ENCODE data around the gene ADGRE2. TPM values are rescaled to one million over a fixed set of nuclear protein-coding genes. Genes with fewer than 3 reads are reported as not detected.

ADGRE2 gene
- total and polyA plus RNA-seq, 2 experiments from 2014 or later: 2.4 TPM

- peaks cover 19% of the 10 kb centered on the region for H3K4me1 Mint-ChIP-seq
- H3K4me3 Mint-ChIP-seq: no peak overlapping the region; the same call in 2 of the 3 replicates
- ATAC-seq: no peak
- no peaks in the 10 kb centered on the region for H3K36me3 Mint-ChIP-seq (ENCODE audit: low read depth)
- Histone ChIP-seq H4K20me1 (replicated peaks; ENCODE audit: insufficient read depth) (no peaks in the 10 kb centered on the region), H3F3A (replicated peaks; ENCODE audit: low read depth) (no peaks in the 10 kb centered on the region), H3K4me2 (no peak overlapping the region), H3K4me1 (ENCODE audit: insufficient read depth) (no peaks in the 10 kb centered on the region; the same call in 1 of the 2 replicates), H2AFZ (no peak overlapping the region), H3K79me2 (replicated peaks; ENCODE audit: insufficient read depth) (no peaks in the 10 kb centered on the region), H3K27ac (ENCODE audit: low read depth) (no peak overlapping the region), H3K27me3 (ENCODE audit: insufficient read depth) (peaks cover 3% of the 10 kb centered on the region; the same call in 1 of the 2 replicates), H3K9me2 (ENCODE audit: insufficient read depth) (no peaks in the 10 kb centered on the region), H3K4me3 (no peak overlapping the region), H3K36me3 (ENCODE audit: insufficient read depth) (no peaks in the 10 kb centered on the region)
- H3K27ac Mint-ChIP-seq: no peak overlapping the region
- H3K9me3 Mint-ChIP-seq: no peaks in the 10 kb centered on the region
- no peak for DNase-seq (ENCODE audit: low spot score)
- peaks cover 10% of the 10 kb centered on the region for H3K27me3 Mint-ChIP-seq (ENCODE audit: insufficient read depth, low read depth, poor library complexity)
- TF ChIP-seq JUNB (IDR thresholded peaks at IDR 0.05; ENCODE audit: unreplicated experiment) (no peak), EZH2phosphoT487 (IDR thresholded peaks at IDR 0.05; ENCODE audit: unreplicated experiment) (no peak), ZNF114 (CRISPR knock-in tag; IDR thresholded peaks at IDR 0.05) (no peak), ZNF331 (CRISPR knock-in tag; IDR thresholded peaks at IDR 0.05; ENCODE audit: low read depth) (no peak), POLR2AphosphoS5 (IDR thresholded peaks at IDR 0.05; ENCODE audit: low read depth) (no peak), CREB1 (CRISPR knock-in tag; IDR thresholded peaks at IDR 0.05; ENCODE audit: low read depth) (no peak), REST (IDR thresholded peaks at IDR 0.05; ENCODE audit: unreplicated experiment) (no peak), NANOG (IDR thresholded peaks at IDR 0.05; ENCODE audit: borderline replicate concordance) (no peak), ETS1 (IDR thresholded peaks at IDR 0.05) (no peak), ZNF462 (CRISPR knock-in tag; IDR thresholded peaks at IDR 0.05) (no peak), CTCF (conservative IDR thresholded peaks at IDR 0.05; ENCODE audit: low read depth in 2 of 2) (no peak), STAT1 (IDR thresholded peaks at IDR 0.05; ENCODE audit: unreplicated experiment) (no peak), EZH2 (IDR thresholded peaks at IDR 0.05; ENCODE audit: low read depth, unreplicated experiment) (no peak)
These were observed 791 bp upstream of the ADGRE2 start for GRCh38 chr19:14779151-14779550.

Measured in GM23338 (cell line).